ENCODE data around the gene ADCY2.

- TF ChIP-seq CTCF (conservative IDR thresholded peaks at IDR 0.05; ENCODE audit: low read depth, low read length) (no peak), EZH2 (IDR thresholded peaks at IDR 0.05; ENCODE audit: borderline replicate concordance, low read depth, low read length, poor library complexity, severe bottlenecking) (no peak)
These were observed 355.9 kb downstream of the ADCY2 start for GRCh38 chr5:7751874-7752273.
